Ectodermal cell (in vitro differentiated cells): ENCODE results near the gene EIF5A.

Source experiments
- H3K27ac ChIP-seq: 2 replicates; pipeline ENCODE4 v1.7.0; 2013; ENCODE audit warnings: mild to moderate bottlenecking, low read depth, low read length; ENCODE audit not compliant: insufficient read depth, poor library complexity, severe bottlenecking
- H3K27me3 ChIP-seq: 2 replicates; pipeline ENCODE4 v1.7.0; 2013; ENCODE audit warnings: mild to moderate bottlenecking, low read length; ENCODE audit not compliant: insufficient read depth, control insufficient read depth, poor library complexity, severe bottlenecking
- H3K36me3 ChIP-seq: one replicate; pipeline ENCODE4 v1.7.0; 2013; ENCODE audit warnings: low read length; ENCODE audit not compliant: control insufficient read depth, insufficient read depth
- H3K4me1 ChIP-seq: one replicate; pipeline ENCODE4 v1.7.0; 2013; ENCODE audit warnings: low read length; ENCODE audit not compliant: control insufficient read depth, insufficient read depth
- H3K4me3 ChIP-seq: 2 replicates; pipeline ENCODE4 v1.7.0; 2013; ENCODE audit warnings: low read depth, low read length, control low read depth; ENCODE audit not compliant: insufficient read depth
- H3K9me3 ChIP-seq: 2 replicates; pipeline ENCODE4 v1.7.0; 2013; ENCODE audit warnings: mild to moderate bottlenecking, low read length, moderate library complexity; ENCODE audit not compliant: control insufficient read depth
- whole genome bisulfite sequencing, 2 experiments: methylation state at CpG; one replicate each; pipeline ENCODE4 v1.1.7; 2013; ENCODE audit warnings: missing lambda C conversion rate in 2 of 2; 5-methylcytosine and 5-hydroxymethylcytosine counted together

Gene EIF5A

DNA sequence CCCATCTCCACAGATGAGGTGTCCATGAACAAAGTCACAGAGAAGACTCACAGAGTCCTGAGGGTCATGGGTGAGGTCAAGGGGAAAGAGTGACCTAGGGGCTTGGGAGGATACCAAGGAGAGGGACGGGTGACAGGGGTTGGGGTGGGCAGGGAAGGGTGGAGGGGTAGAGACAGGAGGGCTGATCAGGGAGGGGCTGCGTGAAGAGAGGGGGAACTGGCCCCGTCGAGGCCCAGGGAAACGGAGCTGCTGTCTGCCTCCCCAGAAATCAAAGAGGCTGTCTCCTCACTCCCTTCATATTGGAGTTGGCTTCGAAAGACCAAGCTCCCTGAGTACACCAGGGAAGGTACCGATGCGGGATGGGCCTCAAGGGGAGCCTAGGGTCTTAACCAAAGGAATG is 48.1 kb downstream of the EIF5A start:
- 89 to 91% methylated on average over 8 of the region's 8 CpGs for WGBS, 2 experiments
- H3K4me3 ChIP-seq: no peak overlapping the region
- peaks cover 29% of the 10 kb centered on the region for H3K4me1 ChIP-seq
- no peak overlapping the region for H3K27ac ChIP-seq
- H3K36me3 ChIP-seq: no peaks in the 10 kb centered on the region
- no peaks in the 10 kb centered on the region for H3K9me3 ChIP-seq
- H3K27me3 ChIP-seq: peaks cover 7% of the 10 kb centered on the region

DNA sequence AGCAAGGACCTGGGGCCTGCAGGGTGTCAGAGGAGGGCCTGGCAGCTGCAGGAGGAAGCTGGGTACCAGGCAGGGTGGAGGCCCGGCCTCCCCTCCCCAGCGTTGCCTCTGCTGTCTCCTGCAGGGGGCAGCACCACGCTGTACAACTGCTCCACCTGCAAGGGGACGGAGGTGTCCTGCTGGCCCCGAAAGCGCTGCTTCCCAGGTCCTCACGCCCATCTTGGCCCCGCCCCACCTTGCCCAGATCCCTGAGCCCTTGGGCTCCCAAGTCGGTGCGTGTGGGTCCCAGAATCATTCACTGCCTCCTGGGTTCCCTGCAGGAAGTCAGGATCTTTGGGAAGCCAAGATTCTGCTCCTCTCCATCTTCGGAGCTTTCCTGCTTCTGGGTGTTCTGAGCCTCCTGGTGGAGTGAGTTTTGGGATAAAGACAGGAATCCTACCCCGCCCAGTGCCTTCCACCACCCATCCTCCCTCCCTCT is 48.7 kb downstream of the EIF5A start:
- Histone ChIP-seq H3K4me1 (peaks cover 29% of the 10 kb centered on the region), H3K27ac (no peak overlapping the region), H3K9me3 (no peaks in the 10 kb centered on the region), H3K36me3 (no peaks in the 10 kb centered on the region), H3K4me3 (no peak overlapping the region), H3K27me3 (peaks cover 3% of the 10 kb centered on the region)
- WGBS, 2 experiments: 11 to 13% methylated on average over 12 of the region's 12 CpGs

DNA sequence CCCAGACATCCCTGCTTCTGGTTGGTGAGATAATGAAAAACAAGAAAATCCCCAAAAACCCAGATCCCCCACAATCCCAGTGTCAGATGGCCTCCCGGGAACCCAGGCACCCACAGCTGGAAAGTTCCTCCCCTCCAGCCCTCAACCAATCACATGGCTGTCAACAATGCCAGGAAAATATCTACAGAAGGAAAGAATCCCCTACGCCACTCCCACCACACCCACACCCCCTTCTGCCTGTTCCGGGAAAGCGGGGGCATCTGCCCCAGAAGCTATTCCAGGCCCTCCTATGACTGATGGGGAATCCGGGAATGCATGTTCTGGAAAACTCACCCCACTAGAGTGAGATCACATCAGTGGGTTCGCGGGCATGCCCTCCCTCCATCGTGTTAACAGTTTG is 49.3 kb downstream of the EIF5A start:
- Histone ChIP-seq H3K4me3 (no peak overlapping the region), H3K27ac (no peak overlapping the region), H3K27me3 (no peaks in the 10 kb centered on the region), H3K9me3 (no peaks in the 10 kb centered on the region), H3K4me1 (peaks cover 29% of the 10 kb centered on the region), H3K36me3 (no peaks in the 10 kb centered on the region)
- WGBS, 2 experiments: 90% methylated on average over 8 of the region's 8 CpGs

GRCh38 chr17:7357381-7357780 is 50.0 kb downstream of the EIF5A start:
- 92 to 99% methylated on average over 2 of the region's 2 CpGs for WGBS, 2 experiments
- H3K4me3 ChIP-seq: no peak overlapping the region
- no peaks in the 10 kb centered on the region for H3K27me3 ChIP-seq
- H3K36me3 ChIP-seq: no peaks in the 10 kb centered on the region
- H3K9me3 ChIP-seq: no peaks in the 10 kb centered on the region
- peaks cover 29% of the 10 kb centered on the region for H3K4me1 ChIP-seq
- H3K27ac ChIP-seq: no peak overlapping the region

- Histone ChIP-seq H3K9me3 (no peaks in the 10 kb centered on the region), H3K27ac (no peak overlapping the region), H3K36me3 (no peaks in the 10 kb centered on the region), H3K4me3 (no peak overlapping the region), H3K4me1 (no peaks in the 10 kb centered on the region), H3K27me3 (no peaks in the 10 kb centered on the region)
- 87 to 89% methylated on average over 3 of the region's 3 CpGs for WGBS, 2 experiments
Measured at GRCh38 chr17:7361906-7362305, 54.5 kb downstream of the EIF5A start.
